Thoracic aorta (tissue), 2 donors: Measurements from ENCODE around the gene SYNPO2. TPM values are rescaled to one million over a fixed set of nuclear protein-coding genes. Genes with fewer than 3 reads are reported as not detected.

Experiments used
- ATAC-seq: fragments of 150-250 bp; one replicate; pipeline ENCODE4 v1.8.0; 2017; ENCODE audit warnings: low read depth; ENCODE audit not compliant: insufficient number of reproducible peaks, low FRiP score
- DNase-seq: peaks from one replicate; pipeline ENCODE4 v3.0.0-alpha.2; 2020; ENCODE audit warnings: low spot score
- H3K27ac ChIP-seq, 2 donors: fragments of 200-600 bp; sonication (generic); 1 replicate in 1 of 2; 2 replicates in 1 of 2; pipeline ENCODE4 v1.5.1; 2016; ENCODE audit warnings: mild to moderate bottlenecking in 2 of 2, moderate library complexity in 2 of 2
- H3K27me3 ChIP-seq: fragments of 200-600 bp; sonication (generic); replicated peaks from 2 replicates; pipeline ENCODE4 v1.6.0; 2016; ENCODE audit warnings: mild to moderate bottlenecking; ENCODE audit not compliant: insufficient read depth
- H3K36me3 ChIP-seq: fragments of 200-600 bp; sonication (generic); one replicate; pipeline ENCODE4 v1.5.1; 2016
- H3K4me1 ChIP-seq, 2 donors: fragments of 200-600 bp; sonication (generic); 1 replicate in 1 of 2; 2 replicates in 1 of 2; pipeline versions ENCODE4 v1.5.1 to v1.6.0; 2016; ENCODE audit warnings: low read depth in 2 of 2, mild to moderate bottlenecking in 1 of 2; ENCODE audit not compliant: control insufficient read depth in 1 of 2
- H3K4me3 ChIP-seq: fragments of 200-600 bp; sonication (generic); 2 replicates; pipeline ENCODE4 v1.5.1; 2016; ENCODE audit warnings: mild to moderate bottlenecking
- H3K9me3 ChIP-seq: fragments of 200-600 bp; sonication (generic); 2 replicates; pipeline ENCODE4 v1.5.1; 2016
- CTCF ChIP-seq: fragments of 200-600 bp; sonication (generic); IDR thresholded peaks from one replicate; pipeline ENCODE4 v1.5.1; 2019; ENCODE audit warnings: antibody characterized with exemption
- total RNA-seq, 2 donors: library from RNA; depleted of rRNA; stranded (reverse); fragments of >200 nt; gene quantifications; one replicate each; pipeline versions ENCODE4 v1.1.0 to v1.2.3, GENCODE V29; 2016

The SYNPO2 gene
- total RNA-seq, 2 donors from 2014 or later: 264 to 313 TPM

GRCh38 chr4:118916691-118917289 is 28.1 kb downstream of the SYNPO2 start:
- DNase-seq (no peak), ATAC-seq (no peak)
- Histone ChIP-seq H3K27ac (peak overlapping the region; percentile 93 to 94), H3K36me3 (no peaks in the 10 kb centered on the region), H3K4me1 (peaks cover 39 to 90% of the 10 kb centered on the region in 2 donors), H3K4me3 (no peak overlapping the region), H3K27me3 (no peaks in the 10 kb centered on the region), H3K9me3 (no peaks in the 10 kb centered on the region)
- no peak for TF ChIP-seq CTCF

- Histone ChIP-seq H3K27me3 (no peaks in the 10 kb centered on the region), H3K36me3 (no peaks in the 10 kb centered on the region), H3K4me1 (peaks cover 47 to 92% of the 10 kb centered on the region in 2 donors), H3K9me3 (no peaks in the 10 kb centered on the region), H3K27ac (peak overlapping the region; percentile 93 to 94), H3K4me3 (peak overlapping the region; percentile 15)
- DNase-seq: no peak
- TF ChIP-seq CTCF: no peak
- ATAC-seq: no peak
Measured at GRCh38 chr4:118917582-118917981, 28.9 kb downstream of the SYNPO2 start.

- ATAC-seq (peak; percentile 41), DNase-seq (no peak)
- peaks cover 47 to 92% of the 10 kb centered on the region in 2 donors for H3K4me1 ChIP-seq
- peak overlapping the region; percentile 93 to 94 for H3K27ac ChIP-seq
- H3K27me3 ChIP-seq: no peaks in the 10 kb centered on the region
- H3K36me3 ChIP-seq: no peaks in the 10 kb centered on the region
- no peak for TF ChIP-seq CTCF
- no peaks in the 10 kb centered on the region for H3K9me3 ChIP-seq
- peak overlapping the region; percentile 15 for H3K4me3 ChIP-seq
Measured at GRCh38 chr4:118918388-118918787, 29.7 kb downstream of the SYNPO2 start.

- Histone ChIP-seq H3K9me3 (no peaks in the 10 kb centered on the region), H3K27ac (peak overlapping the region; percentile 93 to 94), H3K36me3 (no peaks in the 10 kb centered on the region), H3K4me1 (peaks cover 56 to 97% of the 10 kb centered on the region in 2 donors), H3K27me3 (no peaks in the 10 kb centered on the region), H3K4me3 (peak overlapping the region; percentile 26)
- ATAC-seq: peak; percentile 58
- TF ChIP-seq CTCF: no peak
- no peak for DNase-seq
Measured at GRCh38 chr4:118920247-118920646, 31.6 kb downstream of the SYNPO2 start.

- ATAC-seq (no peak), DNase-seq (no peak)
- no peak overlapping the region for H3K4me3 ChIP-seq
- no peaks in the 10 kb centered on the region for H3K9me3 ChIP-seq
- H3K4me1 ChIP-seq: peaks cover 66 to 100% of the 10 kb centered on the region in 2 donors
- no peaks in the 10 kb centered on the region for H3K27me3 ChIP-seq
- peak overlapping the region; percentile 93 to 94 for H3K27ac ChIP-seq
- no peak for TF ChIP-seq CTCF
- H3K36me3 ChIP-seq: no peaks in the 10 kb centered on the region
Measured at GRCh38 chr4:118921786-118922185, 33.1 kb downstream of the SYNPO2 start.
